ENCODE measurements around the gene RPS15A.
"Not testable (repeated sequence)": the region's sequence is repeated elsewhere in the genome, so short reads cannot be mapped to it uniquely, and the experiment has no call there.

The RPS15A gene

GRCh38 chr16:18742870-18743269 lies 47.3 kb downstream of the RPS15A start:
- DNase-seq (ENCODE audit: low spot score): not testable (repeated sequence)

GRCh38 chr16:18740027-18740426 lies 50.1 kb downstream of the RPS15A start:
- not testable (repeated sequence) for DNase-seq (ENCODE audit: low spot score)

- DNase-seq (ENCODE audit: low spot score): not testable (repeated sequence)
Observed at GRCh38 chr16:18738768-18739167, 51.4 kb downstream of the RPS15A start.

GRCh38 chr16:18734279-18734678 lies 55.9 kb downstream of the RPS15A start:
- not testable (repeated sequence) for DNase-seq (ENCODE audit: low spot score)
